ENCODE results near the gene CCT5. TPM values are rescaled to one million over a fixed set of nuclear protein-coding genes. Genes with fewer than 3 reads are reported as not detected.

Gene CCT5
- total RNA-seq, 4 donors from 2014 or later = 69.1 to 150 (median 125) TPM

- intact Hi-C loops (cut with DNase I; ENCODE audit: low total_unique reads) = no loop called here
- 85 to 98% methylated on average over 5 of the region's 5 CpGs for WGBS, 2 donors
- H3K4me3 ChIP-seq (ENCODE audit: low read depth, poor library complexity, severe bottlenecking) = no peak overlapping the region
- no peak for DNase-seq (ENCODE audit: low spot score in 2 of 2)
- TF ChIP-seq POLR2A (IDR thresholded peaks at IDR 0.05) = no peak
- no peak for TF ChIP-seq CTCF (IDR thresholded peaks at IDR 0.05)
Measured at GRCh38 chr5:10259899-10260298, 9.8 kb downstream of the CCT5 start.

GRCh38 chr5:10261065-10261464 is 11.0 kb downstream of the CCT5 start:
- intact Hi-C loops (cut with DNase I; ENCODE audit: low total_unique reads) = no loop called here
- DNase-seq (ENCODE audit: low spot score in 2 of 2) = no peak
- no peak overlapping the region for H3K4me3 ChIP-seq (ENCODE audit: low read depth, poor library complexity, severe bottlenecking)
- TF ChIP-seq POLR2A (IDR thresholded peaks at IDR 0.05) (no peak), CTCF (IDR thresholded peaks at IDR 0.05) (no peak)
- WGBS, 2 donors = 83 to 85% methylated on average over 9 of the region's 9 CpGs

DNA sequence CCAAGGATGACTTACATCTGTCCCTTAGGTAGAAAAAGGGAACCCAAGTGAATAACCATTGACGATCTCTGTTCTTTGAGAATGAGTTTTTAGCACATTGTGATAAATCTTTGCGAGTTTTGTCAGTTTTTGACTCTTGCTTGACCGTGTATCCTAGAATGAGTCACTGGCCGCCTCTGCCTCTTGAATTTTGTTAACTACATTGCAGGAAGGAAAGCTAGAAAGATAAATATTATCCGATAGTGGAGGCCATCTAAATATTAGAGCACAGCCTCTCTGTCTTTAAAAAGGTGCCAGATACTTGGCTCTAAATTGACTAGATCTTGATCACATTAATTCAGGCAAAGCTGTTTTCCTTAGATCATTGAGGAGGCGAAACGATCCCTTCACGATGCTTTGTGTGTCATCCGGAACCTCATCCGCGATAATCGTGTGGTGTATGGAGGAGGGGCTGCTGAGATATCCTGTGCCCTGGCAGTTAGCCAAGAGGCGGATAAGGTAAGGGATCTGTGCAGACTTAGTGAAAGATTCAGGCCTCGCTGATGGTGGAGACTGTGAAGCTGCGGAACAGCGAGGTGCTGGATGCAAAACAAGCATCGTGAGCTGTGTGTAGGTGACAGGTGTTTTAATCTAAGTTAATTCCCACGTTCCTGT is 12.2 kb downstream of the CCT5 start:
- TF ChIP-seq POLR2A (IDR thresholded peaks at IDR 0.05) = no peak
- TF ChIP-seq CTCF (IDR thresholded peaks at IDR 0.05) = no peak
- no peak overlapping the region for H3K4me3 ChIP-seq (ENCODE audit: low read depth, poor library complexity, severe bottlenecking)
- DNase-seq (ENCODE audit: low spot score in 2 of 2) = no peak
- WGBS, 2 donors = 72 to 78% methylated on average over 18 of the region's 18 CpGs
- intact Hi-C loops (cut with DNase I; ENCODE audit: low total_unique reads) = no loop called here

- 95 to 99% methylated on average over 11 of the region's 11 CpGs for WGBS, 2 donors
- no peak overlapping the region for H3K4me3 ChIP-seq (ENCODE audit: low read depth, poor library complexity, severe bottlenecking)
- TF ChIP-seq POLR2A (IDR thresholded peaks at IDR 0.05) (no peak), CTCF (IDR thresholded peaks at IDR 0.05) (no peak)
- intact Hi-C loops (cut with DNase I; ENCODE audit: low total_unique reads) = no loop called here
- DNase-seq (ENCODE audit: low spot score in 2 of 2) = no peak
Measured at GRCh38 chr5:10262995-10263394, 12.9 kb downstream of the CCT5 start.

DNA sequence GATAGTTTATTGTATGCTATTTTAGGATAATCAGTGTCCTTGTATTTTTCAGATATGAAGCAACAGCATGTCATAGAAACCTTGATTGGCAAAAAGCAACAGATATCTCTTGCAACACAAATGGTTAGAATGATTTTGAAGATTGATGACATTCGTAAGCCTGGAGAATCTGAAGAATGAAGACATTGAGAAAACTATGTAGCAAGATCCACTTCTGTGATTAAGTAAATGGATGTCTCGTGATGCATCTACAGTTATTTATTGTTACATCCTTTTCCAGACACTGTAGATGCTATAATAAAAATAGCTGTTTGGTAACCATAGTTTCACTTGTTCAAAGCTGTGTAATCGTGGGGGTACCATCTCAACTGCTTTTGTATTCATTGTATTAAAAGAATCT is 14.5 kb downstream of the CCT5 start:
- WGBS, 2 donors = 77 to 79% methylated on average over 3 of the region's 3 CpGs

More for the DNA sequence above, 14.5 kb downstream of the CCT5 start:
- H3K4me3 ChIP-seq (ENCODE audit: low read depth, poor library complexity, severe bottlenecking) = no peak overlapping the region
- TF ChIP-seq POLR2A (IDR thresholded peaks at IDR 0.05) (no peak), CTCF (IDR thresholded peaks at IDR 0.05) (no peak)
- intact Hi-C loops (cut with DNase I; ENCODE audit: low total_unique reads) = no loop called here
- DNase-seq (ENCODE audit: low spot score in 2 of 2) = no peak
